Adrenal gland (tissue), 5 donors: Measurements from ENCODE around the gene CYP1A2.

Source experiments
- CTCF ChIP-seq, 6 experiments: fragments of 450-650 bp in 4 of 6; fragments of 200-600 bp in 2 of 6; sonication (generic) in 1 of 6; IDR thresholded peaks; 1 replicate in 5 of 6; 2 replicates in 1 of 6; pipeline versions ENCODE4 v1.5.1 to v1.8.0; 2016 to 2021; ENCODE audit warnings: antibody characterized with exemption in 6 of 6, mild to moderate bottlenecking in 2 of 6, moderate library complexity in 1 of 6
- POLR2A ChIP-seq, 2 donors: fragments of 450-650 bp; IDR thresholded peaks; one replicate each; pipeline ENCODE4 v1.6.1; 2017; ENCODE audit warnings: antibody characterized with exemption in 2 of 2, mild to moderate bottlenecking in 2 of 2, moderate library complexity in 1 of 2
- donor health status: DM: no; HTN: no; CAD: no.

GRCh38 chr15:74749832-74750231, 1.2 kb downstream of the CYP1A2 start:
- no peak for TF ChIP-seq CTCF (IDR thresholded peaks at IDR 0.05)
- no peak for TF ChIP-seq POLR2A (IDR thresholded peaks at IDR 0.05)
